H1 (cell line): ENCODE results near the gene SMOC2. TPM values are rescaled to one million over a fixed set of nuclear protein-coding genes. Genes with fewer than 3 reads are reported as not detected.

Experiments
- CTCF ChIA-PET: fragments of 300-600 bp; sonication (Branson Sonifier 250); formaldehyde crosslinking; loops from one replicate; lab custom pipeline; 2021; ENCODE audit not compliant: partially characterized antibody; lab: Charles Lee
- POLR2A ChIA-PET: fragments of 300-600 bp; sonication (Branson Sonifier 250); formaldehyde crosslinking; loops from one replicate; lab custom pipeline; 2021; ENCODE audit warnings: inconsistent platforms; ENCODE audit not compliant: partially characterized antibody; lab: Charles Lee
- DNase-seq, 2 experiments: peaks; one replicate each; pipeline versions ENCODE4 v3.0.0 to v3.0.0-alpha.2; 2010 to 2022; ENCODE audit warnings: low spot score in 2 of 2, low read depth in 1 of 2, mixed read lengths in 1 of 2
- FAIRE-seq: peaks from 2 replicates; lab custom pipeline; 2011; peaks lifted over from hg19 to GRCh38; lab: Jason Lieb, UNC
- H2AFZ ChIP-seq: 2 replicates; pipeline ENCODE4 v1.8.1; 2012; ENCODE audit warnings: low read length, inconsistent platforms
- H2AK5ac ChIP-seq: 2 replicates; pipeline ENCODE4 v1.6.1; 2013; ENCODE audit warnings: low read depth, low read length
- H2BK120ac ChIP-seq: replicated peaks from 2 replicates; pipeline ENCODE3; 2013; ENCODE audit warnings: low read depth, low read length, inconsistent platforms
- H2BK12ac ChIP-seq: 2 replicates; pipeline ENCODE4 v1.6.1; 2013; ENCODE audit warnings: low read depth, low read length
- H2BK15ac ChIP-seq: 2 replicates; pipeline ENCODE4 v1.6.1; 2013; ENCODE audit warnings: low read length
- H2BK20ac ChIP-seq: 2 replicates; pipeline ENCODE4 v1.6.1; 2013; ENCODE audit warnings: low read length
- H2BK5ac ChIP-seq: 2 replicates; pipeline ENCODE4 v1.6.1; 2013; ENCODE audit warnings: low read depth, low read length
- H3K14ac ChIP-seq: 2 replicates; pipeline ENCODE4 v1.6.1; 2013; ENCODE audit warnings: inconsistent platforms; ENCODE audit not compliant: insufficient read length
- H3K18ac ChIP-seq: 2 replicates; pipeline ENCODE4 v1.6.1; 2013; ENCODE audit warnings: low read length; ENCODE audit errors: extremely low read depth
- H3K23ac ChIP-seq: 2 replicates; pipeline ENCODE4 v1.6.1; 2013; ENCODE audit warnings: inconsistent platforms; ENCODE audit not compliant: insufficient read length
- H3K23me2 ChIP-seq: 2 replicates; pipeline ENCODE4 v1.6.1; 2013; ENCODE audit warnings: low read depth, low read length
- H3K27ac ChIP-seq: 2 replicates; pipeline ENCODE4 v1.6.1; 2011; ENCODE audit warnings: low read depth, low read length, inconsistent platforms
- H3K27me3 ChIP-seq, 4 experiments: replicated peaks in 1 of 4; 1 replicate in 1 of 4; 2 replicates in 3 of 4; pipeline versions ENCODE4 v1.6.1 to v1.8.1; 2011 to 2013; ENCODE audit warnings: low read length in 3 of 4, mild to moderate bottlenecking in 3 of 4, inconsistent platforms in 2 of 4, mixed read lengths in 2 of 4, moderate library complexity in 1 of 4; ENCODE audit not compliant: control insufficient read depth in 3 of 4, insufficient read depth in 3 of 4; ENCODE audit errors: extremely low read depth in 1 of 4
- H3K36me3 ChIP-seq, 4 experiments: 2 replicates each; pipeline versions ENCODE4 v1.6.1 to v1.8.1; 2011 to 2013; ENCODE audit warnings: mild to moderate bottlenecking in 4 of 4, low read length in 3 of 4, moderate library complexity in 2 of 4, control low read depth in 1 of 4, inconsistent platforms in 1 of 4; ENCODE audit not compliant: insufficient read depth in 4 of 4, control insufficient read depth in 2 of 4
- H3K4ac ChIP-seq: replicated peaks from 2 replicates; pipeline ENCODE3; 2013; ENCODE audit warnings: low read length, low read depth, mixed read lengths, inconsistent platforms; ENCODE audit not compliant: insufficient read length
- H3K4me1 ChIP-seq, 4 experiments: replicated peaks in 1 of 4; 1 replicate in 1 of 4; 2 replicates in 3 of 4; pipeline versions ENCODE4 v1.6.1 to v1.8.1; 2011 to 2013; ENCODE audit warnings: low read length in 3 of 4, inconsistent platforms in 2 of 4, mixed read lengths in 1 of 4; ENCODE audit not compliant: insufficient read depth in 4 of 4, control insufficient read depth in 3 of 4
- H3K4me2 ChIP-seq, 2 experiments: 2 replicates each; pipeline versions ENCODE4 v1.6.1 to v1.8.1; 2011 to 2013; ENCODE audit warnings: low read depth in 2 of 2, low read length in 2 of 2, control low read depth in 1 of 2, inconsistent platforms in 1 of 2, mild to moderate bottlenecking in 1 of 2; ENCODE audit not compliant: insufficient read depth in 1 of 2
- H3K4me3 ChIP-seq, 4 experiments: fragments of 200-600, 300-600 bp in 1 of 4; sonication (generic), shearing (Covaris generic), sonication (Bioruptor Twin) in 1 of 4; 2 replicates each; pipeline versions ENCODE4 v1.5.1 to v1.8.1; 2011 to 2016; ENCODE audit warnings: low read length in 4 of 4, low read depth in 3 of 4, control low read depth in 2 of 4, inconsistent platforms in 2 of 4, mild to moderate bottlenecking in 2 of 4, mixed read lengths in 1 of 4, moderate library complexity in 1 of 4; ENCODE audit not compliant: insufficient read depth in 2 of 4; ENCODE audit errors: extremely low read depth in 1 of 4
- H3K56ac ChIP-seq: replicated peaks from 2 replicates; pipeline ENCODE3; 2013; ENCODE audit warnings: low read depth, mild to moderate bottlenecking, mixed read lengths, low read length, inconsistent platforms; ENCODE audit not compliant: insufficient read length
- H3K79me1 ChIP-seq: 2 replicates; pipeline ENCODE4 v1.6.1; 2013; ENCODE audit warnings: low read depth, low read length, control low read depth
- H3K79me2 ChIP-seq, 2 experiments: 2 replicates each; pipeline versions ENCODE4 v1.6.1 to v1.8.1; 2012 to 2013; ENCODE audit warnings: low read length in 2 of 2, mild to moderate bottlenecking in 2 of 2, inconsistent platforms in 1 of 2; ENCODE audit not compliant: insufficient read depth in 2 of 2, control insufficient read depth in 1 of 2
- H3K9ac ChIP-seq, 4 experiments: replicated peaks in 1 of 4; 1 replicate in 1 of 4; 2 replicates in 3 of 4; pipeline versions ENCODE4 v1.6.1 to v1.8.1; 2011 to 2013; ENCODE audit warnings: low read depth in 3 of 4, low read length in 3 of 4, control low read depth in 2 of 4, mild to moderate bottlenecking in 2 of 4, moderate library complexity in 2 of 4, inconsistent platforms in 1 of 4; ENCODE audit errors: extremely low read depth in 1 of 4
- H3K9me3 ChIP-seq, 2 experiments: 2 replicates each; pipeline versions ENCODE4 v1.6.1 to v1.8.1; 2012 to 2013; ENCODE audit warnings: mild to moderate bottlenecking in 2 of 2, moderate library complexity in 2 of 2, control low read depth in 1 of 2, inconsistent platforms in 1 of 2, low read depth in 1 of 2, low read length in 1 of 2, mixed read lengths in 1 of 2; ENCODE audit not compliant: insufficient read depth in 2 of 2
- H4K20me1 ChIP-seq, 2 experiments: replicated peaks in 1 of 2; 2 replicates each; pipeline versions ENCODE3 to v1.8.1; 2011 to 2013; ENCODE audit warnings: inconsistent platforms in 2 of 2, low read length in 2 of 2, mild to moderate bottlenecking in 1 of 2; ENCODE audit not compliant: insufficient read depth in 2 of 2, control insufficient read depth in 1 of 2
- H4K5ac ChIP-seq: 2 replicates; pipeline ENCODE4 v1.6.1; 2013; ENCODE audit warnings: low read length, low read depth, mixed read lengths, inconsistent platforms; ENCODE audit not compliant: insufficient read length
- H4K8ac ChIP-seq: 2 replicates; pipeline ENCODE4 v1.8.0; 2013; ENCODE audit warnings: mild to moderate bottlenecking, moderate library complexity, low read length, inconsistent platforms; ENCODE audit not compliant: insufficient read depth; ENCODE audit errors: extremely low read depth
- H4K91ac ChIP-seq: replicated peaks from 2 replicates; pipeline ENCODE3; 2013; ENCODE audit warnings: low read length, mixed read lengths, inconsistent platforms; ENCODE audit not compliant: insufficient read length
- ASH2L ChIP-seq: fragments of 200-600, 300-600 bp; sonication (generic); IDR thresholded peaks from one replicate; pipeline ENCODE4 v1.7.1; 2017; ENCODE audit warnings: low read length
- ATF3 ChIP-seq: IDR thresholded peaks from 2 replicates; pipeline ENCODE4 v1.6.1; 2011; ENCODE audit warnings: low read depth, mild to moderate bottlenecking, low read length; ENCODE audit not compliant: insufficient read depth
- BCL11A ChIP-seq, 2 experiments: IDR thresholded peaks; one replicate each; pipeline ENCODE4 v1.6.1; 2011; ENCODE audit warnings: low read depth in 2 of 2, low read length in 2 of 2, mild to moderate bottlenecking in 2 of 2
- CREB1 ChIP-seq: IDR thresholded peaks from 2 replicates; pipeline ENCODE4 v1.6.1; 2012; ENCODE audit warnings: inconsistent platforms
- GABPA ChIP-seq: IDR thresholded peaks from 2 replicates; pipeline ENCODE4 v1.6.1; 2011; ENCODE audit warnings: mild to moderate bottlenecking, low read length, moderate library complexity, borderline replicate concordance; ENCODE audit not compliant: insufficient read depth
- JUN ChIP-seq: IDR thresholded peaks from 2 replicates; pipeline ENCODE4 v1.6.1; 2011; ENCODE audit warnings: low read depth, mild to moderate bottlenecking, improper control_type of control experiment, low read length
- PHF8 ChIP-seq: fragments of 200-600 bp; sonication (generic); conservative IDR thresholded peaks from 2 replicates; pipeline ENCODE4 v1.7.1; 2012; ENCODE audit warnings: low read depth, mild to moderate bottlenecking, inconsistent platforms, low read length, moderate library complexity
- POLR2AphosphoS5 ChIP-seq: IDR thresholded peaks from 2 replicates; pipeline ENCODE4 v1.6.1; 2011; ENCODE audit warnings: low read depth, low read length
- SAP30 ChIP-seq: fragments of 300-600 bp; sonication (generic); IDR thresholded peaks from 2 replicates; pipeline ENCODE4 v1.7.1; 2012; ENCODE audit warnings: low read length, moderate library complexity, mild to moderate bottlenecking, inconsistent platforms; ENCODE audit not compliant: insufficient read depth, insufficient replicate concordance
- SP2 ChIP-seq: IDR thresholded peaks from 2 replicates; pipeline ENCODE4 v1.6.1; 2012; ENCODE audit warnings: mild to moderate bottlenecking, low read length, inconsistent platforms
- SP4 ChIP-seq: IDR thresholded peaks from 2 replicates; pipeline ENCODE4 v1.6.1; 2012; ENCODE audit warnings: low read length, inconsistent platforms
- USF2 ChIP-seq: IDR thresholded peaks from 2 replicates; pipeline ENCODE4 v1.6.1; 2011; ENCODE audit warnings: low read length, improper control_type of control experiment
- WGBS, 2 experiments: shearing (Covaris generic) in 1 of 2; methylation state at CpG; one replicate each; pipeline versions ENCODE4 v1.1.6 to v1.1.7; 2013 to 2015; ENCODE audit warnings: low lambda C conversion rate in 2 of 2, mixed read lengths in 2 of 2, inconsistent platforms in 1 of 2, low coverage in 1 of 2, missing lambda C conversion rate in 1 of 2; ENCODE audit not compliant: insufficient replicate concordance in 2 of 2, insufficient coverage in 1 of 2, insufficient read length in 1 of 2; ENCODE audit errors: extremely low coverage in 1 of 2, missing lambda C conversion rate in 1 of 2; 5-methylcytosine and 5-hydroxymethylcytosine counted together
- polyA plus RNA-seq, 7 experiments: library from polyadenylated mRNA; depleted of rRNA in 3 of 7; stranded (reverse) in 5 of 7; unstranded in 2 of 7; fragments of >200 nt in 5 of 7; fragments of 200-250 nt in 2 of 7; gene quantifications; 1 replicate in 5 of 7; 2 replicates in 1 of 7; 4 replicates in 1 of 7; pipeline versions ENCODE4 v1.2.1 to v1.2.3, GENCODE V29; 2011 to 2013; ENCODE audit warnings: missing spikeins in 2 of 7, mixed read lengths in 2 of 7
- total RNA-seq: library from RNA; stranded (reverse); fragmentation: NEBNext Ultra II Directional; extraction: Animal tissue kit (Norgen Biotek cat#: 25700); gene quantifications from 2 replicates; pipeline ENCODE4 v1.2.1, GENCODE V29; 2021

Gene SMOC2
- total and polyA plus RNA-seq, 2 of the 8 experiments (the other 6 are each of a cell fraction or from before 2014, with no cell fraction given), result 7.7 to 8.5 TPM

- Histone ChIP-seq H2AFZ (no peak overlapping the region), H3K79me2 (no peaks in the 10 kb centered on the region), H3K56ac (no peak overlapping the region), H3K79me1 (no peaks in the 10 kb centered on the region), H3K4me1 (peaks cover 0 to 8% (median 4%) of the 10 kb centered on the region in 4 experiments; a peak in 3 of 7 replicates), H3K9ac (no peak overlapping the region), H2BK15ac (no peak overlapping the region), H3K4me2 (no peak overlapping the region), H4K8ac (no peak overlapping the region), H3K23ac (no peak overlapping the region), H2AK5ac (no peak overlapping the region), H4K20me1 (no peaks in the 10 kb centered on the region), H3K27me3 (no peaks in the 10 kb centered on the region), H4K91ac (no peak overlapping the region), H3K18ac (no peak overlapping the region), H2BK20ac (no peak overlapping the region), H4K5ac (no peak overlapping the region), H2BK120ac (no peak overlapping the region), H3K14ac (no peak overlapping the region), H3K4me3 (no peak overlapping the region), H3K9me3 (no peaks in the 10 kb centered on the region), H3K27ac (no peak overlapping the region), H2BK12ac (no peak overlapping the region), H3K36me3 (no peaks in the 10 kb centered on the region), H2BK5ac (no peak overlapping the region; the same call in 1 of the 2 replicates), H3K23me2 (no peaks in the 10 kb centered on the region), H3K4ac (no peak overlapping the region)
- ChIA-PET CTCF (interaction anchor here (0.7 to 1.1 kb wide), 3 partner anchors 12 to 46 kb away, joined by 3 read pairs; no protein-coding TSS in a partner anchor), POLR2A (interaction anchor here (0.6 kb wide), 1 partner anchor 198 kb away, joined by 3 read pairs; no protein-coding TSS in a partner anchor)
- 85% methylated on average over 9 of the region's 9 CpGs; no CpG with 5 or more reads in 1 of the 2 experiments for WGBS, 2 experiments
- DNase-seq (no peak), FAIRE-seq (no peak)
- TF ChIP-seq CREB1 (no peak), GABPA (no peak), SP4 (no peak), POLR2AphosphoS5 (no peak), PHF8 (no peak), BCL11A (IDR thresholded peaks at IDR 0.05; ENCODE audit: low read depth in 2 of 2, low read length in 2 of 2) (no peak), ASH2L (no peak), SAP30 (no peak), SP2 (no peak), JUN (no peak), ATF3 (no peak), USF2 (no peak)
These were observed 224.0 kb downstream of the SMOC2 start for GRCh38 chr6:168664956-168665355.
